ELF-1 (cell line): ENCODE measurements around the gene TOP2B.

Experiments used
- DNase-seq: peaks from one replicate; pipeline ENCODE4 v3.0.0-alpha.2; 2016; ENCODE audit warnings: low read depth, low spot score

Gene TOP2B

DNA sequence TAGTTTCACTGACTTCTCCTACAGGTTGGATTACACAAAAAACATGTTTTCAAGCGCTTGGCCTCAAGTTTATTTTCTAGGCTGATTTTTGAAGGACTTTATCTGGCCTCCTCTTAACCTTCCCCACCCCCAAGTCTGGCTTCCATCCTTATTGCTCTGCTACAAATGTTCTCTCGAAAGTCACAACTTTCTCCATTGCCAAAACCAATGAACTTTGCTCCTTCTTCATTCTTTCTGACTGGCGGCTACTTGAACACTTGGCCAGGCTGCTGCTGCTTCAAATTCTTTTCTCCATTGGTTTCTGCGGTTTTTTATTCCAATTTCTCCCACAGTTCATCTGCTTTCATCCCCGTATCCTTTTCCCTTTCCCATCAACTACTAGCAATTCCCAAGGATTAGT is 106.6 kb downstream of the TOP2B start:
- no peak for DNase-seq

DNA sequence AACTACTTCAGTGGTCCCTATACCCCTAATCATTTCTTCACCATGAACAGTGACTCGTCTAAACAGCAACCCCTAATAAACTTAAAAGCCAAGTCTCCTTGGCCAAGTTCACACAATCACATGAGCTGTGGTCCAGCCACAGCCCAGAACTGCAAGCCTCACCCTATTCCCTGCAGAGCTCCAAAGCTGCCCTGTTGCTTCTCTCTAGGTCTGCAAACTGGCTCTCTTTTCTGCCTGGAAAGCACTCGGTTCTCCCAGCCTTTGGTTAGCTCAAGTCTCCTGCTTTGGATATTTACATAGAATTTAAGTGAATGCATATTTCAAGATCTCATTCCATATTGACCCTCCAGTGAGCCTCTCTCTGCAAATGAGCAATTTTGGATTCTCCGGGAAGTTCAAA is 107.0 kb downstream of the TOP2B start:
- no peak for DNase-seq

DNA sequence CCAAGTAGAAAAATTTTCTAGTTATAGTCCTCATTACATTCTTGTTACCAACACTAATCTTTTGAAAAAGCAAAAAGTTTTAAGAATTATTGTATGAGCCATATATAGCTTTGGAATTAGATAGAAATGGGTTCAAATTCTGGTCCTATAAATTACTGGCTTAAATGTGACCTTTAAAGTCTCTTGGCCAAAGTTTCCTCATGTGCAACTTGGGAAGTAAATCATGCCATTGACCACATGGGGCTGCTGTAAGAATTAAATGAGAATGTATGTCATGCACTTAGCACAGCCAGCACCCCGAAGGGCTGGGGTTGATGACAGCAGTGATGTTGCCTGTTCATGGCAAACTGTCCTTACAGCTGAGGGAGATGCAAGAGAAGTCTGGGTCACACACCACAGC is 108.3 kb downstream of the TOP2B start:
- DNase-seq: no peak

DNA sequence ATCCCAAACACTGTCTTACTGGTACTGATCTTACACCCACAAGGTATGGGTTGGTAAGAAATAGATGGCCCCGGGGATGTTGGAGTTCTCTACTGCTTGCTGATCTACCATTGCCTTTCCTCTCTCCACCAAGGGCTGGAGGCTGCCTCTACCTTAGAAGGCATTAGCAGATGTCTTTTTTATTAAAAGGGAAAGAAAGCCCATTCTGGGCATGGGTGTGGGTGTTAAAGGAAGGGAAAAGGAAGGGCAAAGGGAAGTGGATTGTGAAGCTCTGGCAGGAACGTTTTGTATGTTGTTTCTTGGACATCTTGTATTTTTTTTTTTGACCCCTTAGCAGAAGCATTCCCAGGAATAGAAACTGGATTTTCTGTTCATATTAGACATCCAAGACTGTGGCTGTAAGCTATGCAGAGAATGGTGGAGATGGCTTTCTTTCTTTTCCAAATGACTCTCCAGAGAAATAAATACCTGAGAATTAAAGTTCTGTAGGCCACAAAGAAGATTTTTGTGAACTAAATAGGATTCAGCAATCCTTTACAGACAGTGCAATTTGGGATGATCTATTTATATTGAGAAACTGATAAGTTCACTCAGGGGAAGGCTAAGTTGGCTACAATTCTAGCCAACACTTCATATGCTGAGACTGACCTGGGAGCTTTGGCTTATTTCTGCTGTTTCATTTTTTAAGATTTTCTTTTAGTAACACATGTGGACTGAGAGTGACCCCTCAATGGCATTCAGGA is 108.8 kb downstream of the TOP2B start:
- DNase-seq: no peak

DNA sequence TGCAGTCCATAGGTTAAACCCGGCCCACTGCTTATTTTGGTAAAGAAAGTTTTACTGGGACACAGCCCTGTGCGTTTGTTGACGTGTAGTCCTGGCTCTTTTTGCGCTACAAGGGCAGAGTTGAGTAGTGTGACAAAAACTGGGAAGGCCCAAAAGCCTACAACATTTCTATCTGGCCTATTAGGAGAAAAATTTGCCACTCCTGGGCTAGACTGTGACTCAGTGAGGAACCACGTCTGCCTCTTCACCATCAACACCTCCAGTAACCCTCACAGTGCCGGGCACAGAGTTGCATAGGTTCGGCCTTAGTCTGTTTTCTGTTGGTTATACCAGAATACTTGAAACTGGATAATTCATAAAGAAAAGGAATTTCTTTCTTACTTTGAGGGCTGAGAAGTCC is 110.3 kb downstream of the TOP2B start:
- no peak for DNase-seq

DNA sequence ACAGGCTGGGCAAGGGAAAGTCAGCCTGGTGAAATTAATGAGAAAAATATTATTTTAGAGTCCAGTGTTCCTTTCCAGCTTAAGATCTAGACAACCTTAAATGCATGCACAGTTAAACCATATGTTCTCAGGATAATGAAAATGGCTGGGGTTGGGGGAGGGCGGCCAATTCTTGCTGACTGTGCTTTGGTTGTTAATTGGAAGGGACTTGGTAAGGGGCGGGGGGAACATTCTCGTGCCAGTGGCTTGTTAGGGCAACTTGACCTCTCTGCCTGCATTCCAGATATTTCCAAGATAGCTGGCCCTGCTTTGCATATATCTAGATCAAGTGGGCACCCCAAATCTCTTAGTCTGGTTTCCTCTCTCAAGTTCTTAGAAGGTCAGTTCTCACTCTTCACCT is 112.5 kb downstream of the TOP2B start:
- DNase-seq: no peak

DNA sequence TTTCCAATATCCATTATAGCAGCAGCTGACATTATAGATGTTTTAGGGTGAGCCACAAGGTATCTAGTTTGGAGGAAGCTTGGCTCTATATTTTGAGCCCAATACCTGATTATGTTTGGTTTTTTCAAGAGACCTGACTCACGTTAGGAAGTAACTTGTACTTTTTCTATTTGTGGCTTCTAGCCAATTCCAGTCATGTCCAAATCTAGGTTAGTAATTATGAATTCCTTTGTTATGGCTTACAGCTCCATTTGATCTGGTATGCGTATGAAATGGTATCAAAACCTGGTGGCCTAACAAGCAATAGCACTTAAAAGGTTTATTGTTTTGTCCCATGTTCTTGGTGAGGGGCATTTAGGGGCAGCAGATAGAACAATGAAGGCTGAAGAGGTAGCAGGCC is 115.9 kb downstream of the TOP2B start:
- DNase-seq: no peak

DNA sequence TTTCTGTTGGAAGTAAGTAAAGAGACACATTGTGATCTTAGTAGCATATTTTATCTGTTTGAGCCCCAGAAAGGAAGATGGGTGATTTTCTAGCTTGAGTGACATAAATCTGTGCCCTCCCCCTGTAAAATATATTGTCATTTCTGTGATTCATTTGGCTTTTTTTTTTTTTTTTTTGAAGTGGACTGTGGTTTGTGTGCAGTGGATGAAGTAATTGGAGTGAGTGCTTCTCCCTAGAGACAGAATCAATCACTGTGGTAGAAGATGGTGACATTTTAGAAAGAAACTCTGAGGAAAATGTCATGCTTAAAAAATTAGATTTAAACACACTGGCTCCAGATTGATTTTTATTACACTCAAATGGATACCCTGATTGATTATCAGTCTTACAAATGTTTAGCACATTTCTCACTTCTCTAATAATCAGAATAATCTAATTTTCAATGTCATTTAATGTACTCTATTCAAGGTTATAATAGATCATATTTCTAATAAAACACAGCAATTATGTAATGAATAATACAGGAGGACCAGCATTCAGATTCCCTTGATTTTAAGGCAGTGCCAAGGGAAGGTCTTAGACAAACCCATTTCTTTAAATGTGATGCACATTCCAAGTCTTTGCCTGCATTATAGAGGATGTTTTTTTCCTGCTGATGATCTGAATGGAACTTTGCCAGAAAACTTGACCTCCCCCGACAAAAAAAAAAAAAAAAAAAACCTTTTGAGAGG is 116.6 kb downstream of the TOP2B start:
- DNase-seq: no peak
